HCEC 1CT (cell line): Measurements from ENCODE around the gene BTAF1.
A peak's percentile ranks its signal among the peaks of the same experiment; 100 is the strongest.
"Not testable (repeated sequence)": the region's sequence is repeated elsewhere in the genome, so short reads cannot be mapped to it uniquely, and the experiment has no call there.

Source experiments
- DNase-seq: peaks from one replicate; pipeline ENCODE4 v3.0.0-alpha.2; 2017

The BTAF1 gene

GRCh38 chr10:91980319-91980718 is 56.7 kb downstream of the BTAF1 start:
- DNase-seq, result no peak

GRCh38 chr10:91983416-91983815 is 59.8 kb downstream of the BTAF1 start:
- DNase-seq, result no peak

- no peak for DNase-seq
These were observed 63.9 kb downstream of the BTAF1 start for GRCh38 chr10:91987397-91988037.

- no peak for DNase-seq
These were observed 68.5 kb downstream of the BTAF1 start for GRCh38 chr10:91992031-91992430.

GRCh38 chr10:91996266-91996665 is 72.7 kb downstream of the BTAF1 start:
- no peak for DNase-seq

- DNase-seq, result no peak
These were observed 78.0 kb downstream of the BTAF1 start for GRCh38 chr10:92001581-92001980.

- no peak for DNase-seq
These were observed 78.4 kb downstream of the BTAF1 start for GRCh38 chr10:92001995-92002394.

- no peak for DNase-seq
These were observed 79.7 kb downstream of the BTAF1 start for GRCh38 chr10:92003258-92003657.

GRCh38 chr10:92005978-92006377 is 82.4 kb downstream of the BTAF1 start:
- DNase-seq, result no peak

- DNase-seq, result no peak
These were observed 85.9 kb downstream of the BTAF1 start for GRCh38 chr10:92009445-92009844.

GRCh38 chr10:92010047-92010735 is 86.6 kb downstream of the BTAF1 start:
- DNase-seq, result no peak

GRCh38 chr10:92011560-92012214 is 88.1 kb downstream of the BTAF1 start:
- DNase-seq, result peak; percentile 75

GRCh38 chr10:92014620-92015019 is 91.0 kb downstream of the BTAF1 start:
- DNase-seq, result no peak

- peak; percentile 25 for DNase-seq
These were observed 101.1 kb downstream of the BTAF1 start for GRCh38 chr10:92024700-92025099.

GRCh38 chr10:92025340-92025739 is 101.8 kb downstream of the BTAF1 start:
- peak; percentile 25 for DNase-seq

GRCh38 chr10:92027141-92027540 is 103.6 kb downstream of the BTAF1 start:
- no peak for DNase-seq

GRCh38 chr10:92031580-92031979 is 108.0 kb downstream of the BTAF1 start:
- DNase-seq, result no peak

- not testable (repeated sequence) for DNase-seq
These were observed 109.5 kb downstream of the BTAF1 start for GRCh38 chr10:92033070-92033469.

GRCh38 chr10:92038949-92039348 is 115.4 kb downstream of the BTAF1 start:
- DNase-seq, result no peak

- no peak for DNase-seq
These were observed 119.0 kb downstream of the BTAF1 start for GRCh38 chr10:92042541-92042940.

GRCh38 chr10:92045641-92046106 is 122.1 kb downstream of the BTAF1 start:
- no peak for DNase-seq

- no peak for DNase-seq
These were observed 123.6 kb downstream of the BTAF1 start for GRCh38 chr10:92047215-92047614.

GRCh38 chr10:92052088-92052487 is 128.5 kb downstream of the BTAF1 start:
- DNase-seq, result no peak

- DNase-seq, result no peak
These were observed 129.2 kb downstream of the BTAF1 start for GRCh38 chr10:92052741-92053140.
